Activated CD4-positive, alpha-beta T cell treated with anti-CD3 and anti-CD28 coated beads, Interleukin-2, Interleukin-6, amounts not matched to agents 100 ng/mL and 50 ng/mL, durations not matched to agents 16 hours and 8 hours (primary cell): ENCODE measurements around the gene SYT12.
"Not testable (repeated sequence)": the region's sequence is repeated elsewhere in the genome, so short reads cannot be mapped to it uniquely, and the experiment has no call there.

ENCODE experiments used
- DNase-seq: peaks from one replicate; pipeline ENCODE4 v3.0.0-alpha.2; 2020

Gene SYT12, protein sequence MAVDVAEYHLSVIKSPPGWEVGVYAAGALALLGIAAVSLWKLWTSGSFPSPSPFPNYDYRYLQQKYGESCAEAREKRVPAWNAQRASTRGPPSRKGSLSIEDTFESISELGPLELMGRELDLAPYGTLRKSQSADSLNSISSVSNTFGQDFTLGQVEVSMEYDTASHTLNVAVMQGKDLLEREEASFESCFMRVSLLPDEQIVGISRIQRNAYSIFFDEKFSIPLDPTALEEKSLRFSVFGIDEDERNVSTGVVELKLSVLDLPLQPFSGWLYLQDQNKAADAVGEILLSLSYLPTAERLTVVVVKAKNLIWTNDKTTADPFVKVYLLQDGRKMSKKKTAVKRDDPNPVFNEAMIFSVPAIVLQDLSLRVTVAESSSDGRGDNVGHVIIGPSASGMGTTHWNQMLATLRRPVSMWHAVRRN

GRCh38 chr11:67022961-67023956 lies at the start of gene SYT12:
SYT12 (plus strand) TSS chr11:67023134; CDS start chr11:67030145, 7,011 bp downstream.
- no peak for DNase-seq

DNA sequence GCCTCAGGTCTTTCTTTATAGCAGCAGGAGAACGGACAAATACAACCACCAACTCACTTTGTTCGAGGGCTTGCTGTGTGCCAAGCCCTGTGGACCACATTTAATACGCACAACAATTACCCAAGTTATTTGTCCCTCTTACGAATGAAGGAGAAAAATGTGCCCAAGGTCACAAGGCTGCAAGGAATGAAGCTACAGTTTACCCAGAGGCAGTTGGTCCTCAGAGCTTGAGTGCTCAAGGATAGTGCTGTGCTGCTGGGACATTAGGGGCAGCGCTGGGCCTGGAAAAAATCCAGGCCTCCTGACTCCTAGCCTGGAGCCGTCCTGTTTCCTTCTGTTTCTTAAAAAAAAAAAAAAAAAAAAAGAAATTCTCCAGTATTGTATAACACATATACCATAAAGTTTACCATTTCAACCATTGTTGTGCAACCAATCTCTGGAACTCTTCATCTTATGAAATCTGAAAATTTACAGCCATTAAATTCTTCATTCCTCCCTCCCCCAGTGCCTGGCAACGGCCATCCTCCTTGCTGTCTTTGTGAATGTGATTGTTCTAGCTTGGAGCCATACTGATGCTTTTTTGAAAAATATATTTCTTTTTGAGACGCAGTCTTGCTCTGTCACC lies 48.9 kb upstream of the SYT12 start:
- no peak for DNase-seq

- DNase-seq = no peak
Measured at GRCh38 chr11:66974724-66975404, 48.1 kb upstream of the SYT12 start, which contains the start of gene C11orf86. C11orf86 (plus strand) TSS chr11:66975304; CDS start chr11:66975363, 59 bp downstream.

DNA sequence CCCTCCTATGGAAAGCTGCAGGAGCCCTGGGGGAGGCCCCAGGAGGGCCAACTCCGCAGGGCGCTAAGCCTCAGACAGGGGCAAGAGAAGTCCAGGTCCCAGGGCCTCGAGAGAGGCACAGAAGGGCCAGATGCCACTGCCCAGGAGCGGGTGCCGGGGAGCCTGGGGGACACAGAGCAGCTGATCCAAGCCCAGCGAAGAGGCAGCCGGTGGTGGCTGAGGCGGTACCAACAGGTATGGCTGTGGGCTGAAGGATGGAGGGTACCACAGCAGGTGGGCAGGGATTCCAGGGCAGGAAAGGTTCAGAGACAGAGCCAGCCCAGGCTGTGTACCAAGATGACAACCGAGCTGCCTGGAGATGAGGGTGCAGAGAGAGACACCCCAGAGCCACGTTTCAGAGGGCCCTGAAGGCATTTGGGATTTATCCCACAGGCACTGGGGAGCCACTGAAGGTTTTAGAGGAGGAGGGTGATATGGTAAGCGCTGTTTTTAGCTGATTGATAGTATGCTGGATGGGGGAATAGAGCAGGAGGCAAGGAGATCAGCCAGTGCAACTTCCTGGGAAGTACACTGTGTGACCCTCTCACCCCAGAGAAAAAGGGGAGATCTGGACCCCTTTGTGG lies 47.4 kb upstream of the SYT12 start:
- DNase-seq = no peak

GRCh38 chr11:66976028-66976467 lies 46.9 kb upstream of the SYT12 start:
- peak; percentile 29 for DNase-seq

DNA sequence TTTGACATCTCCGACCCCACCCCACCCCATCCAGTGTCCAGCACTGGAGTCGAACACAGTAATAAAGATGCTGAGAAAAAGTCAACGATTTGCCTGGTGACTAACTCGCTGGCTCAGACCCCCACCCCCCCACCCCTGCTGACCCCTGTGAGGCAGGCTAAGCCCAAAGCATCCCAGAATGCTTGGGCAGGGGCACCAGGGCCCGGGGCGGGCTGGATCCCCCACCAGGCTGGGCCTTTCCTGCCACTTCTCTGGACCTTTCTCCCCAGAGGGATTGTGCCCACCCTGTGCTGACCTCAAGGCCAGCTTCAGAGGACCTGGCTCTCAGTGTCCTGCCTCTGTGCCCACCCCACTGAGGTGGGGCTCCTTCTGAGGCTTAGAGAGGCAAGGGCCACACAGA lies 46.0 kb upstream of the SYT12 start:
- no peak for DNase-seq

- no peak for DNase-seq
Measured at GRCh38 chr11:66978229-66978628, 44.7 kb upstream of the SYT12 start.

- no peak for DNase-seq
Measured at GRCh38 chr11:66978717-66979116, 44.2 kb upstream of the SYT12 start.

DNA sequence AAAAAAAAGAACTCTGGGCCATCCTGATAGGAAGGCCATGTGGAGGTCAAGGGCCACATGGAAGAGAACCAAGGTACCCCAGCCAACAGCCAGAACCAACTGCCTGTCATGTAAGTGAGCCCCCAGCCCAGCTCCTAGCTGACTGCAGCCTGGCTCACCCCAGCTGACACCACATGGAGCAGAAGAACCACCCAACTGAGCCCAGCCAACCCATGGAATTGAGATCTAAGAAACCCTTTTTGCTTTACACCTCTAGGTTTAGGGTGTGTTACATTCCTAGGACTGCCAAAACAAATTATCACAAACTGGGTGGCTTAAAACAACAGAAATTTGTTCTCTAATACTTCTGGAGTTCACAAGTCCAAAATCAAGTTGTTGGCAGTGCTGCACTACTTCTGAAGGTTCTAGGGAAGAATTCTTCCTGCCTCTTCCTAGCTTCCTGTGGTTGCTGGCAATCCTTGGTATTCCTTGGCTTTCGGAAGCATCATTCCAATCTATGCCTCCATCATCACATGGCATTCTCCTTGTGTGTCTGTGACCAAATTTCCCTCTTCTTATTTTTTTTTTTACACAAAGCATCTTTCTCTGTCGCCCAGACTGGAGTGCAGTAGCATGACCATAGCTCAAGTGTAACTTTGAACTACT lies 43.5 kb upstream of the SYT12 start:
- no peak for DNase-seq

DNA sequence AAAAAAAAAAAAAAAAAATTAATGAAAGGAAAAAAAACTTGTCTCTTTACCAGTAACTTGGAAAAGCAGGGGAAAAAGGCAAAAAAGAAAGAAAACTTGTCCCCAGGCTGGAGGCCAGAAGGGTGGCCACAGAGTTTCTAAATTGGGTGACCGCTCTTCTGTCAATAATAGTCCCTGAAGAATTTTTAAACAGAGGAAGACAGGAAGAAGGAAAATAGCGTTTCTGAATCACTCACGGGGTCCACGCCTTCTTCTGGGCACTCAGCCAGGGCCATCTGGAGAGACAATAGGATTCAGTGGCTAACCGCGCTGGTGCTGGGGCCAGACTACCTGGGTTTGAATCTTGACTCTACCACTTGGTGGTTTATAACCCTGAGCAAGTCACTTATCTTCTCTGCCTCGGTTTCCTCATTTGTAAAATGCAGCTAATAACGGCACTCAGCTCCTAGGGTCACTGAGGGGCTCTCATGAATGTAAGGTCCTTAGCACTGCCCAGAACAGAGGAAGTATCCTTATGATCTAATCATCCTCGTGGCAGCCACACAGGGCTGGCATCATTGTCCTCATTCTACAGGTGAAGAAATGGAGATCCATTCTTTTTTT lies 40.9 kb upstream of the SYT12 start:
- no peak for DNase-seq

DNA sequence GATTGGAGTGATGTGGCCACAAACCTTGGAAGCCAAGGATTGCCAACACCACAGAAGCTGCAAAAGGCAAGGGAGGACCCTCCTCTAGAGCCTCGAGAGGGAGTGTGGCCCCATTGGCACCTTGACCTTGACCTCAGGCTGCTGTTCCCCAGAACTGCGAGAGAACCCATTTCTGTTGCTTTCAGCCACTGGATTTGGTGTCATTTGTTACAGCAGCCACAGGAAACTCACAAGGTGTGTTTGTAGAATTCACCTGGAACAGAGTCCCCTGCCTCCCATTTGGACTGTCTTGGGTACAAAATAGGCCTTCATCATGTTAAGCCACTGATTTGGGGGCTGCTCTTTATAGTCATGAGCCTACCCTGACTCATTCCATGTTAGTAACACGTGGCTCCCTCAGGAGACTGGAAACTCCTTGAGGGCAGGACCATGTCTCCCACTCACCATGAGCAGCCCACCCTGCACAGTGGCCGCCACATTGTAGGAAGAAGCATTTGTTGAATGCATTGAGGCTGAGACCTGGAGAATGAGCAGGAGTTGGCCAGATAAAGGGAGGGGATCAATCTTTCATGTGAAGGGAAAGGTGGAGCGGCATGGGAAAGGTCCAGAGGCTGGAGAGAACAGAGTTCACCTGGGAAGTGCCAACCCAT lies 39.5 kb upstream of the SYT12 start:
- DNase-seq = no peak

DNA sequence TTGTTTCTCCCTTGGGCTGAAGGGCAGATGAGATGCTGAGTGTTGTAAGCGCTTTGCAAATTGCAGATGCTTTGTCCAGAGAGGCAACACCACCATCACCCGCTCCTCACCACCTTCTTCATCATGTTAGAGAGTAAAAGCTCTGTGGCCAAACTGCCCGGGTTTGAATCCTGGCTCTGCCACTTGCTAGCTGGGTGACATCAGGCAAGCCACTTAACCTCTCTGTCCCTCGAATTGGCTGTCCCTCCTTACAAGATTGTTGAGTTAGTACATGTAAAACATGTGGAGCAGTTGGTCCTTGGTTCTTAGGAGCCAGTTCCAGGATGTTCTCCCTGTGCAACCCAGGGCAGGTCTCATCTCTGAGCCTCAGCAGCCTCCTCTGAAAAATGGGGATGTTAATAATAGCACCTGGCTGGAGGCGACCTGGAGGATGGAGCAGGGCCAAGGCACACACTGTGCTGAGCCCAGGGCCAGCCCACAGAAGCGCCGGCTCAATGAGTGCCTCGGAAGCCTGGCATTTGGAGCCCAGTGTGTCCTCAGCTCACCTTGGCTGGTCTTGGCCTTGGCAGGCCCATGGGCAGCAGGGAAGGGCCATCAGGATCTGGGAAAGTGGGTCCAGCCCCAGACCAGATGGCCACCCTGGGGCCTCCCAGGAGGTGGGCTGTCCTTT lies 37.3 kb upstream of the SYT12 start:
- no peak for DNase-seq

- DNase-seq = no peak
Measured at GRCh38 chr11:66986178-66986545, 36.8 kb upstream of the SYT12 start.

- no peak for DNase-seq
Measured at GRCh38 chr11:66987158-66987620, 35.7 kb upstream of the SYT12 start.

DNA sequence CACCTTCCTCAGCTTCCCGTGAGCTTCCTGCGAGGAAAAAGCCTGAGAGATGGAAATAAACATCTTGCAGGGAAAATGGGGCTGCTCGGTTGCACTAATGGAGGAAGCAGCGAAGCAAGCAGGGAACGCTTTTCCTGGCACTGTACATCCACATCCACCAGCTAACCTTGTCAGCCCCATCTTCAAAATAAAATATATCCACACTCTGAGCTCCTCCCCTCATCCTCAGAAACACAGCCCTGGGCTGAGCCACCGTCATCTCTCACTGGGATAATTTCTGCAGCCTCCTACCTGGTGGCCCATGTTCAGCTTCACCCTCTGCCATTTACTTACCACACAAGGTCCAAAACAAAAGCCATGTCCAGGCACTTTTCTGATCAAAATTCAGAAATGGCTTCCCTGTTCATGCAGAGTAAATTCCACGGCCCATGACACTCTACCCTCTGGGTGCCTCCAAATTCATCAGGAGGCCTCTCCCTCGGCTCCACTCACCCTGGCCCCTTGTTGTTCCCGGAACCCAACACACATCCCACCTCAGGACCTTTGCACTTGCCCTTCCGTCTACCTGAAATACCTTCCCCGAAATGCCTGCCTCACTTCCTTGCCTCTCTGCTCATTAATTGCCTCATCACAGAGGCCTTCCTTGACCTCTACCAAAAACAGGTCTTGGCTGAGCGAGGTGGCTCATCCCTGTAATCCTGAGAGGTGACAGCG lies 34.9 kb upstream of the SYT12 start:
- no peak for DNase-seq

DNA sequence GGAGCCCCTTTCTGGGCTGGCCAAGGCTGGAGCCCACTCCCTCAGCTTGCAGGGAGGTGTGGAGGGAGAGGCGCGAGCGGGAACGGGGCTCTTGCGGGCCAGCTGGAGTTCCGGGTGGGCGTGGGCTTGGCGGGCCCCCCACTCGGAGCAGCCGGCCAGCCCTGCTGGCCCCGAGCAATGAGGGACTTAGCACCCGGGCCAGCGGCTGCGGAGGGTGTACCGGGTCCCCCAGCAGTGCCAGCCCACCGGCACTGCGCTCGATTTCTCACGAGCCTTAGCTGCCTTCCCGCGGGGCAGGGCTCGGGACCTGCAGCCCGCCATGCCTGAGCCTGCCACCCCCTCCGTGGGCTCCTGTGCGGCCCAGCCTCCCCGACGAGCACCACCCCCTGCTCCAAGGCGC lies 34.2 kb upstream of the SYT12 start:
- not testable (repeated sequence) for DNase-seq

- DNase-seq = not testable (repeated sequence)
Measured at GRCh38 chr11:66989360-66989759, 33.6 kb upstream of the SYT12 start.

GRCh38 chr11:66992041-66992440 lies 30.9 kb upstream of the SYT12 start:
- no peak for DNase-seq
